Fibroblast of skin of abdomen (primary cell): ENCODE results near the gene RAB3B.
A peak's percentile ranks its signal among the peaks of the same experiment; 100 is the strongest.
"Not testable (repeated sequence)": the region's sequence is repeated elsewhere in the genome, so short reads cannot be mapped to it uniquely, and the experiment has no call there.

Experiments used
- DNase-seq: peaks from one replicate; pipeline ENCODE4 v3.0.0-alpha.2; 2013

RAB3B gene

GRCh38 chr1:51989582-51990477 is 670 bp downstream of the RAB3B start:
- no peak for DNase-seq

GRCh38 chr1:51988254-51988653 is 2.2 kb downstream of the RAB3B start:
- no peak for DNase-seq

GRCh38 chr1:51986718-51987117 is 3.8 kb downstream of the RAB3B start:
- DNase-seq = no peak

DNA sequence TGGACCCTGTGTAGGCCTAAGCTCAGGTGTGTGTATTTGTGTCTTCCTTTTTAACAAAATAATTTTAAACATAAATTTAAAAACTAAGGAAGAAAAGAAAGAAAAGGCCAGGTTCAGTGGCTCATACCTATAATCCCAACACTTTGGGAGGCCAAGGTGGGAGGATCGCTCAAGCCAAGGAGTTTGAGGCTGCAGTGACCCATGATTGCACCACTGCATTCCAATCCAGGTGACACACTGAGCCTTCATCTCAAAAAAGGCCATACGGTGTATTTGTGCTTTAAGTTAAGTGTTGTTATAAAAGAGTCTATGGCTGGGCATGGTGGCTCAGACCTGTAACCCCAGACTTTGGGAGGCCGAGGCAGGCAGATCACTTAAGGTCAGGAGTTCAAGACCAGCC is 8.3 kb downstream of the RAB3B start:
- DNase-seq = no peak

DNA sequence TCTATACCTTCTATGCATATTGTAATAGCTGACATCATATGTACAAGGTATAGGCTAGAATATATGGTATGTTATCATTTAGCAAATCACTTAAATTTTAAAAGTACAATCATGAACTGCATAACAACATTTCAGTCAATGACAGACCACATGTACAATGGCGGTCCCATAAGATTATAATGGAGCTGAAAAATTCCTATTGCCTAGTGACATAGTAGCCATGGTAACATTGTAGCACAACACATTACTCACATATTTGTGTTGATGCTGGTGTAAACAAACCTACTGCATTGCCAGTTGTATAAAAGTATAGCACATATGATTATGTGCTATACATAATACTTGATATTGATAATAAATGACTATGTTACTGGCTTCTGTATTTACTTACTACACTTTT is 8.9 kb downstream of the RAB3B start:
- no peak for DNase-seq

DNA sequence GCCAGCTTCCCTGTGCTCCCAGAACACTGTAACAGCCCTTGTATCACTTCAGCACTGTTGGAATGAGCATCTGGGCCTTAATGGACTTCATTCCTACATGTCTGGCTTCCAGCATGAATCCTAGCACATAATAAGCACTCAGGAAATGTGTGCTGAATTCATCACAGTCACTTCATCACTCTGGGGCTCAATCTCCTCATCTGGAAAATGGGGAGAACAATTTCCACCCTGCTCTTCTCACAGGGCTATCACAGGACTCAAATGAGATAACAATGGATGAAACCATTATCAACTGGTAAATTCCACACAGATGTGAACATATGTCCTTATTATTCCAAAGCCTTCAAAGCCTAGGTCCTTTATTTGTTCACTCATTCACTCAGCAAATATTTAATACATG is 12.4 kb downstream of the RAB3B start:
- no peak for DNase-seq

DNA sequence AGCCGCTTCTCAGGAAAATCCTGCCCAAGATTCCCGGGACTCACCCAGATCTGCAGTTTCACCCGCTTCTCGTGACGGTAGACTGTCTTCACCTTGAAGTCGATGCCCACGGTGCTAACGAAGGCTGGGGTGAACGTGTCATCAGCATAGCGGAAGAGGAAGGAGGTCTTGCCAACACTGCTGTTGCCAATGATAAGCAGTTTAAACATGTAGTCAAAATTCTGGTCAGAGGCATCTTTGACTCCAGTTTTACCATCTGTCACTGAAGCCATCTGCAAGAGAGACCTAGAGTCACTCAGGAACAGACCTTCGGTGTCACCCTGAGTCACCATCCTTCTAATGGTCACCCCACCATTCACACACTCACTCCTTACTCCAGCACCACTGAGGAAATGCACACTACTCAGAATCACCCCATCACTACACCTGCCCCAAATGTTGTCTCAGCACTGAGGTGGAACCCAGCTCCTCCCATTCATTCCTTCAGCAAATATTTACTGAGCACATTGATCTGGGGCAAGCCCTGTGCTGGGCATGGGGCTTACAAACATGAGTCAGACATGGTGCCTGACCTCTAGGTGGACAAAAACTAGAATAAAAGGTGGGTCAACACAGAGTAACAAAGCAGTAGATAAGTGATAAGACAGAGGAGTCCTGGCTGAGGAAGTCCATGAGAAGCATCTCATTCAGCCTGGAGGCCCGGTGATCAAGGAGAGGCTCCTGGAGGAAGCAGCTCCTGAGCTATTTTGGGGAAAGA is 13.5 kb downstream of the RAB3B start:
- no peak for DNase-seq

DNA sequence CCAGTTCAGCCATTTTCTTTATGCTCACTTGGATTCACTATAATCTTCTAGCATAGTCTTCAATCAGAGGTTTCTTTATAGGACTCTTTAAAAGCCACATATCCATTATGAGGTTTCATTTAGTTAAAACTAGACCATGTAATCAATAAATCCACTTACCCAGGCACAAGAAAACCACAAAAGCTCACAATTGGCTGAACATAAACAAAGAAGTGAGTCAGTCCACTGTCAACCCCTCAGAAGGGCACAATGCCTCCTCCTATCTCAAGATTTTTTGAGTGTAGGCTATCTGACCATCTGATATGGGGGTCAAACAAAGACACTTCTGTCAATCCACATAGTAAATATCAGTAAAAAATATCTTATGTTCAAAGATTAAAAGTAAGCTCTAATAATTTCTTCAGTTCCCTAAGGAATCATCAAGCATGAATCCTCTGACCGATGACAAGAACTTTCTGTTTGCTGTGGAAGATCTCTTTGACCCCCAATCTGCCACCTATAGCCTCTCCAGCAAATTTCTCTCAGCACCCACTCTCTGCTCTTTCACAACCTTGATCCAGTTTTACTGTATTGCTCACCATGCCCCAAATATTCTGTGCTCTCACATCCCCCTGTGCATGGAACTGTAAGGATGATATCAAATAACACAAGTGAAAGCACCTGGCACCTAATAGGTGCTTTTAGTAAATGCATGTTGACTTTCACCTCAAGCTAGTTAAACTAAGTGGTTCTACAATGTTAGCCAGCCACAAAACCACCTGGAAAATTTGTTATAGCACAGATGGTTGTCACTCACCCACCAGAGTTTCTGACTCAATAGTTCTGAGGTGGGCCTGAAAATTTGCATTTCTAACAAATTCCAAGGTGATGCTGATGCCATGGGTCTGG is 16.7 kb downstream of the RAB3B start:
- no peak for DNase-seq

- DNase-seq = peak; percentile 95
These were observed 21.3 kb downstream of the RAB3B start for GRCh38 chr1:51969038-51969705.

DNA sequence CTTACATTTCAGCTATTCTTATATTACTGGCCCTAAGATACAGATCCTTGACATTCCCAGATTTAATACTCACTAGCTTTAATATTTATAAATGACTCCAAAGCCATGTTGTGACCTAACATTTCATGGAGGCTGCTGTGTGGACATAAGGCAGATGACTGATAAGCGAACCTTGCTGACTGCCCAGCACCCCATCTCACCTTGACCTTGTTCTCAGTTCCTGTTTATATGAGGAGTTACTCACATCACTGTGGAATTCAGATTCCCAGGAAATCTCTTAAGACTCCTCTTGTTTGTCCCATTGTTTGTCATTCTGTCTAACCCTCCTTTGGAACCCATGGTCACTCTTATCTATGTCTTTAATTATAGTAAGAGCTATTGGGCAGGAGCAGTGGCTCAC is 21.9 kb downstream of the RAB3B start:
- no peak for DNase-seq

GRCh38 chr1:51967213-51967791 is 23.2 kb downstream of the RAB3B start:
- not testable (repeated sequence) for DNase-seq

GRCh38 chr1:51966559-51966958 is 23.9 kb downstream of the RAB3B start:
- no peak for DNase-seq

DNA sequence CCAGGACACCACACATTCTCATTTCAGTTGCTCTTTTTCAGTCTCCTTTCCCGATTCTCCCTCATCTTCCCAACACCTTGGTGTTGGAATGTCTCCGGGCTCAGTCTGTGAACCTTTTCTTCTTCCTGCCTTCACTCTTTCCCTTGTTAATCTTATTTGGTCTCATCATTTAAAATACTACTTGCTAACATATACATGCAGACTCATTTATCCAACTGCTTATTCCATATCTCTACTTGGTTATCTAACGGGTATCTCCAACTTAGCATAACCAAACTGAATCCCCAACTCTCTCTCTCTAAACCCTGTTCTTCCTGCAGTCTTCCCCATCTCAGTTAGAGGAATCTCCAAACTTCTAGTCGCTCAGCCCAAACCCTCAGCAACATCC is 26.2 kb downstream of the RAB3B start:
- DNase-seq = no peak

DNA sequence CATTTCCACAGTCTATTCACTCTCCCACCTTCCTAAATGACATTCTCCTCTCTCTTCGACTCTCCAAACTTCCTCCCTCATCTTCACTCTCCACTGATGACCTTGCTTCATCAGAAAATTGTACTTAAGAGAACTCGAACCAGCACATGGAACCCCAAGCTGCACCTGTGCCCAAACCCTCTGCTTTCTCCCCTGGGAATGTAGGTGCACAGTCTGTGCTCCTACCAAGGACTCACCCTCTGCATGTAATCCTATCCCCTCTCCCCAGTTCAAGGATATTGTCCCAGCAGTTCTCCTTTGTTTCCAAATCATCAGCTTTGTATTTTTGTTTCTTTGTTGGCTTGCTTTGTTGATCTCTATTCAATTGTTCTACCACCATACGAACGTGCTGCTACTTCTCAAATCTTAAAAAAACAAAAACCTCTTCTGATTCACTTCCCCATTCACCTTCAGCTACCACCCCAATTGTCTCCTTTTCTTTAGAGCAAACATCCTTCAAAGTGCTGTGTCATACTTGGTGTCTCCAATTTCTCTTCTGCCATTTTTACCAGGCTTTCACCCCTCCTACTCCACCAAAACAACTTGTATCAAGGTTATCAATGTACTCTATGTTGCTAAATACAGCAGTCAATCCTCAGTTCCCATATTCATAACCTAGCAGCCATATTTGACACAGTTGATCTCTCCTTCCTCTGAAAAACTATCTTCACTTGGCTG is 26.8 kb downstream of the RAB3B start:
- no peak for DNase-seq

DNA sequence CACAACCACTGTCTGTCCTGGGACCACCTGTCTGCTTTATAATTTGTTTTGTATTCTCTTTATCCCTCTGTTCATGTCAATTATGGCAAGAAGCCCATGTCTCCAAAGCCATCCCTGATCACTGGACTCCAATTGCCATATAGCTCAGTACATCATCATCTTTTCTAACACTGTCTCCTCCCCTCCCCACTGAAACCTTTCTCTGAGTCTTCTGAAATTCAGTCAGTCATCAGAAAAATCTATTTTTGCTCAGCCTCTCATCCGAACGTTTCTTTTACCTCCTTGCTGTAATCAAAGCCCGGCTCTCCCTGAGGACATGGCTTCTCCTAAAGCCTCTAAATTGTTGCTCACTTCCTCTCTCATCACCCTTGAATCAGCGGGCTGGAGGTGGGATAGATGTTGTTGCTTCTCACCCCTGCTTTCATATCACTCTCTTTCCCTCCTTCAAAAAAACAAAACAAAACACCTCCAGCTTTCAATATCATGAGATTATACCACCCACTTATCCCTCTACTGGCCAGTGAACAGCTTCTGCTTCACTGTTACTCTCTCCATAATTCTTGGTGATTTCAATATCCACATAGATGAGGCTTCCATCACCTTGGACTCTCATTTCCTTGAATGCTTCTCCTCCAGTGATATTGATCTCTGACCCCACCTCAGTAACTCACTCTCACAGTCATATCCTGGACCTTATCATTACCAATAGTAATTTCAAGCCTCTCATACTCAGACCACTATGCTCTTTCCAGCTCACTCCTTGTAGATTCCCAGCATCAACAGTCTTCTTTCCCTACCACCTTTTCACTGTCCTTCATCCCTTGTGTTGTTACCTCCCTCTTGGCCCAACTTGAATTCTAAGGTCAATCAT is 27.8 kb downstream of the RAB3B start:
- no peak for DNase-seq

DNA sequence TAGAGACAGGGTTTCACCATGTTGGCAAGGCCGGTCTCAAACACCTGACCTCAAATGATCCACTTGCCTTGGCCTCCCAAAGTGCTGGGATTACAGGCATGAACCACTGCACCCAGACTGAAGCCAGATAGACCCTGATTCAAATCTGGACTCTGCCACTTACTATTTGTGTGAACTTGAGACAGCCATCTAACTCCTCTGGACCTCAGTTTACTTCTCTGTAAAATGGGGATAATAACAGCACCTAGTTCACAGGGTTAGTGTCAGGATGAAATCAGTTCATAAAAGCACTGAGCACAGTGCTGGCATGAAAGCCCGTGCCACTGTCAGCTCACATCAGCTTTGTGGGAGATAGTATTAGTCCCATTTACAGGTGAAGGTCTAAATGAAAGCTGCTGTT is 28.5 kb downstream of the RAB3B start:
- DNase-seq = no peak

GRCh38 chr1:51961231-51961630 is 29.3 kb downstream of the RAB3B start:
- DNase-seq = no peak

DNA sequence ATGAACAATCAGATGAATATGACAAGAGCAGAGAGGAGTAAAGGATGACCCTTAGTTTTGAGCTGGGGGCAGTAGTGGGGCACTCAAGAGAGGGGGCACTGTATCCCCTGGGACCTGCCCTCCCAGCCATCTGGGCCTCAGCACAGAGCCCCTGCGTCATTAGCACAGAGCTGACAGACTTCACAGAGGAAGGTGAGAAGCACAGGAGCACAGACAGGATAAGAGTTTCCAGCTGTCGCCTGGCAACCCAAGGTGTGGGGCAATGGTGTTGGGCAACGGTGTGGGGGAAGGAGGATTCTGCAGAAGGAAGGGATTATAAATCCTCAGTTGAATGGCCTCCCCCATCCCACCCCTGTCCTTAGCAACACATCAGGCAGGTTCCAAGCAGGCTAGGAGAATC is 30.2 kb downstream of the RAB3B start:
- DNase-seq = no peak

DNA sequence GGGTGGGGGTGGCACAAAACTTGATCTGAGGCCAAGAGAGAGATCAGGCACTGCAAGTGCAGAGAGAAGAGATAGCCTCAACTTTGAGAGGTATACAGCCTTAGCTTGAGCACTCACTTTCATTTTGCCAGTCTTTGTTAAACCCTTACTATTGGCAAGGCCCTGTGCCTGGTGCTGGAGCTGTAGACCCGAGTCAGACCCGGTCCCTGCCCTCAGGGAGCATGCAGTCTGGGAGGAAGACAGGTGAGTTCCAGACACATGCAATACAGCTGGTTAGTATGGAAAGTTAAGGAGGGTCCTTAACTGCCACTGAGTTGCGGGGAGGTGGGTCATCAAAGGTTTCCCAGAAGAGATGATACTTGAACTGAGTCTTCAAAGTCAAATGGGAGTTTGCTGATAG is 31.7 kb downstream of the RAB3B start:
- no peak for DNase-seq

- no peak for DNase-seq
These were observed 32.9 kb downstream of the RAB3B start for GRCh38 chr1:51957618-51958017.
